HG03108 (cell line): ENCODE results near the gene ATG2B.
"Not testable (repeated sequence)": the region's sequence is repeated elsewhere in the genome, so short reads cannot be mapped to it uniquely, and the experiment has no call there.

ENCODE experiments used
- ATAC-seq: cut with Tn5 transposase; IDR thresholded peaks from one replicate; pipeline ENCODE4 v1.9.1; 2021; ENCODE audit warnings: moderate library complexity; ENCODE audit not compliant: unreplicated experiment

The ATG2B gene

GRCh38 chr14:96376093-96376492 lies 13.0 kb upstream of the ATG2B start:
- no peak for ATAC-seq

DNA sequence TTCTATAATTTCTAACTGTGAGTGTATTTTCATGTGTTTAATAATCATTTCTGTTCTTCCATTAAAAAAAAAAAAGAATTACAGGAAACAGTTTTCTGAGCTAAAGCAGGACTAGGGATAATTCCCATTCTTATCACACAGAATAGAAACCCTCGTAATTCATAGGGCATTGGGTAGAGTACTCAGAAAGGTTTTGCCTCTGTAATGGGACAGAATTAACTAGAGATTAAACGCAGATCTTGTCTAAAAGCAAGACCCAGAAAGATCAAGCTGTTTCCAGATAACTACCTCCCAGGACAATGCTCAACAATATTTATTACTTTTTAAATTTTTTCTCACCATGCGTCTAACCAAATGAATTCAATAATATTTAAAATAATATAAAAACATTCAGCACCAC lies 10.4 kb upstream of the ATG2B start:
- no peak for ATAC-seq

- no peak for ATAC-seq
Measured at GRCh38 chr14:96370528-96370927, 7.4 kb upstream of the ATG2B start.

GRCh38 chr14:96368534-96368933 lies 5.4 kb upstream of the ATG2B start:
- ATAC-seq = no peak

DNA sequence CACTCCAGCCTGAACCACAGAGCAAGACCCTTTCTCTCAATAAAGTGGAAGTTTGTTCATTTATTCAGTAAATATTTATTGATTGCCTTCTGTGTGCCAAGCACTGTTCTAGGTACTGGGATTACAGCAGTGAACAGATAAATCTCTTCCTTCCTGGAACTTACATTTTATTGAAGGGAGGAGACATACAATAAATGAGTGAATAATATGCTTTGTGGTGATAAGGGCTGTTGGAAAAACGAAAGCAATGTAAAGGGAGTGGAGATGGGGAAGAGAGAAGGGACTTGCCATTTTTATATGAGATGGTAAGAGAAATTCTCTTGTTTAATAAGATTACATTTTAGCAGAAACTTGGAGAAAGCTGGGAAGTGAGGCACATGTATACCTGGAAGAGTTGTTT lies 1.8 kb upstream of the ATG2B start:
- ATAC-seq = no peak

GRCh38 chr14:96363751-96364336 lies 703 bp upstream of the ATG2B start:
- ATAC-seq = peak; percentile 19

GRCh38 chr14:96362071-96362964 lies 823 bp downstream of the ATG2B start:
- ATAC-seq = peak; percentile 0

DNA sequence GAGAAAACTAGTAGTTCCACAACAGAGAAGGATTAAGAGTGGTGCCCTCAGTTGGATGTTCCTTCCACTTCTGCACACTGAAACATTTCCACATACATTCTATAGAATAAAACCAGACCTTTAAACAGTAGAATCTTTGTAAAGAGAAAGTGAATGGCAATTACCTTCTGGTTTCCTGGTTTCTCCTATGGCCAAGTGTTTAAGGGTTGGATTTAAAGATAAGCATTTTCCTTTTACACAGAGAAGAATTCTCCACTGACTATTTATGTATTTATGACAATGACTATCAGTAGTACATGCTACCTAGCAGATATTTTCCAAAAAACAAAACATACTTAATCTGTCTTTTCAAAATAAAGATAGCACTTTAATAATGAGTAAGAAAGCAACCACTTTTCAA lies 3.2 kb downstream of the ATG2B start:
- no peak for ATAC-seq

DNA sequence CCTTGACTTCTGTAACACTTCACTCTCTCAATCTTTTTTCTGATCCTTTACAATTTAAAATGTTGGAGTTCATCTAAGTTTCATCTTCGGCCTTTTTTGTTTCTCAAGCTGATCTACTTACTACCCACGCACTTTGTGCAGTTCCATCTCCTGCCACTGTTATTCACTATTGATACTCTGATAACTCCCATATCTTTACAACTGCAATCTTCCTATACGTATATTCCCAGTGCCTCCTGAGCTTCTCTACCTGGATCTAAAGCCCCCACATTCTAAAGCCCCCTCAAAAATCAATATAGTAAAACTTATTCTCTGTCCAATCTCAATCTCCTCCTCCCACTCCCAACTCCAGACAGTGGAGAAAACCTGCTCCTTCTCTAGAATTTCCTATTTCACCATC lies 5.9 kb downstream of the ATG2B start:
- ATAC-seq = no peak

DNA sequence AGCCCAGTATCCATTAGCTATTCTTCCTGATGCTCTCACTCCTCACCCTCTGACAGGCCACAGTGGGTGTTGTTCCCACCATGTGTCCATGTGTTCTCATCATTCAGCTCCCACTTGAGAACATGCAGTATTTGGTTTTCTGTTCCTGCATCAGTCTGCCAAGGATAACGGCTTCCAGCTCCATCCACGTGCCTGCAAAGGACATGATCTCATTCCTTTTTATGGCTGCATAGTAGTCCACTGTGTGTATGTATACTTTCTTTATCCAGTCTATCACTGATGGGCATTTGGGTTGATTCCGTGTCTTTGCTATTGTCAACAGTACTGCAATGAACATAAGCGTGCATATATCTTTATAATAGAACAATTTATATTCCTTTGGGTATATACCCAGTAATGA lies 8.9 kb downstream of the ATG2B start:
- ATAC-seq = no peak

DNA sequence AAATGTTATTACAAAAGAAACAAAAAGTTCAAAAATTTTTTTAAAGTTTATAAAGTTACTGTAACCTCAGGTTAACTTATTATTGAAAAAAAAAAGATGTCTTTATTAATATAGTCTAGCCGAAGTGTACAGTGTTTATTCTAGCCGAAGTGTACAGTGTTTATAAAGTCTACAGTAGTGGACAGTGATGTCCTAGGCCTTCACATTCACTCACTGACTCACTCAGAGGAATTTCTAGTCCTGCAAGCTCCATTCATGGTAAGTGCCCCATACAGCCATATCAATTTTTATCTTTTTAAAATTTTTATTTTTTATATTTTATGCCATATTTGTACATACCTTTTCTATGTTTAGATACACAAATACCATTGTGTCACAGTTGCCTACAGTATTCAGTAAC lies 10.4 kb downstream of the ATG2B start:
- no peak for ATAC-seq

- no peak for ATAC-seq
Measured at GRCh38 chr14:96351986-96352385, 11.2 kb downstream of the ATG2B start.

DNA sequence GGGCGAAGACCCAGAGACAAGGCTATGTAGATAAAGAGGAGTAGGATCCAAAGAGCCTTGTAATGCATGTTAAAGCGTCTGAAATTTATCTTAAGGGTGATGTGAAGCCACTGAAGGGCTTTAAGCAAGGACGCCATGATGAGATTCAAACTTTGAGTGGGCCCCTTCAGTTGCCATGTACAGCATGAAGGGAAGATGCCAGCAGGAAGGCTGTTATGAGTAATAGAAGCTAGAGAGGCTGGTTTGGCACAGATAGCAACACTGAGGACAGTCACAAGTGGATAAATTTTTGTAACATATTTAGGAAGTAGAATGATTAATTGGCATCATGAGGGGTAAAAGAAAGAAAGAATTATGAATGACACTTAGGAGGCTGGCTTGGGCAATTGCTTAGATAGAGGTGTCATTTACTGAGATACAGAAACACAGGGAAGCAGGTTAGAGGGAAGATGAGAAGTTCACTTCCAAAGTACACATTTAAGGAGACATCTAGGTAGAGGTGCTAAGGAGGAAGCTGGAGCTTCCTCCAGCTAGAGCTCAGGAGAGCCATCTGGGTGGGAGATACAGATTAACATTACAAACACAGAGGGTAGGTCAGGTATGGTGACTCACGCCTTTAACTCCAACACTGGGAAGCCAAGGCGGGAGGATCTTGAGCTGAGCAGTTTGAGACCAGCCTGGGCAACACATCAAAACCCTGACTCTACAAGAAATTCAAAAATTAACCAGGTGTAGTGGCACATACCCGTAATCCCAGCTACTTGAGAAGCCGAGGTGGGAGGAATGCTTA lies 13.7 kb downstream of the ATG2B start:
- no peak for ATAC-seq

- not testable (repeated sequence) for ATAC-seq
Measured at GRCh38 chr14:96347957-96348356, 15.2 kb downstream of the ATG2B start.

DNA sequence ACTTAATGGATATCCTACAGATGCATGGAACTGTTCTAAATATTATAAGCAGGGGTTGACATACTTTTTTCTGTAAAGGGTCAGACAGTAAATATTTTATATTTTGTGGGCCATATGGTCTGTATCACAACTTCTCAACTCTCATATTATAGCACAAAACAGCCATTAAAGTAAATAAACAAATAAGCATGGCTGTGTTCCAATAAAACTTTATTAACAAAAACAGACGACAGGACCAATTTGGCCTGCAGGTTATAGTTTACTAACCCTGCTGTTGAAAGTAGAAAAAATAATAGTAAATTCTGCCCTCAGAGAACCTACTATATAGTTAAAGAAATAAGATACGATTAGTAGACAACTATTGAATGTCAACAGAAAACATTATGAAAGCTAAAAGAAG lies 17.5 kb downstream of the ATG2B start:
- ATAC-seq = no peak

DNA sequence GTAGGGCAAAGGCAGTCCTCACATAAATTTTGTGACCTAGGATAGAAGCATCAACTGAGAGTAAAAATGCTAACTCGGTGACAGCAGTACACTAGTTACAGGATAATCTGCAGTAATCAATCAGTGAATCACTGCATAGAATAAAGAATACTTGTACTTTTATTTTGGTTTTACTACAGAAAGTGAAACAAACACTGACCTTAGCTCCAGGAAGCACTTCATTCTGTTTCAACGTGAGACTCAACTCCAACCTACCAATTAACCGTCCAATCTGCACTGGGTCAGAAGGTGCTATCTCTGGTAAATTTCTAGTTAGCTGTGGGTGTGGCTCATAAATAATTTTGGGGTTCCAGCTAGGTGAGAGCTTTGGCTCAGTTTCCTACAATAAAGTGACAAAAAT lies 21.8 kb downstream of the ATG2B start:
- no peak for ATAC-seq

- ATAC-seq = no peak
Measured at GRCh38 chr14:96338551-96338950, 24.6 kb downstream of the ATG2B start.

DNA sequence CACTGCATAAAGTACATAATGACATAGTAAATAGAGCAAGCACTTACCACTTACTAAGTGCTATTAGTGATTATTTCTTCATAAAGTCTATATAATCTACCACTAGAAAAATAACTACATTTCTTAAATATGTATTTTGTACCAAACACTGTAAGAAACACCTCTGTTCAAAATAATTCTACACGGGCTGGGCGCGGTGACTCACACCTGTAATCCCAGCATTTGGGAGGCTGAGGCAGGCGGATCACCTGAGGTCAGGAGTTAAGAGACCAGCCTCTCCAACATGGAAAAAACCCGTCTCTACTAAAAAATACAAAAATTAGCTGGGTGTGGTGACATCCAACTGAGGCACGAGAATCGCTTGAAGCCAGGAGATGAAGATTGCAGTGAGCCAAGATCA lies 38.9 kb downstream of the ATG2B start:
- ATAC-seq = no peak

DNA sequence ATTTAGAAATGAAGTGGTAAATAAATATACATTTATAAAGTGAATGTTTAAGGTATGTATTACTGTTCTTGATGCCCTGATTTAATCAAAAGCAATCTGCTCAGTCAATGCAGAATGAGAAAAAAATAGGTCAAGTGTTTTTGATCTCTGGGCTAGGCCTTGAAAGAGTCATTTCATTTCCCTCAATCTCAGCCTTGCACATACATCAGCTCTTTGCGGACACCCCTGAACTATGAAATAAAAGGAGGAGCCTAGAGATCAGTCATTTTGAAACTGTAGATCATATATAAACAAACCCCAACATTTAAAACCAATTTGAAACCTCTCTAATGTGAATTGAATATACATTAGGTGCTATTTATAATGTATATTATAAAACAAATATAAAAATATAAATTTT lies 42.5 kb downstream of the ATG2B start:
- no peak for ATAC-seq

- ATAC-seq = no peak
Measured at GRCh38 chr14:96318836-96319235, 44.3 kb downstream of the ATG2B start.

DNA sequence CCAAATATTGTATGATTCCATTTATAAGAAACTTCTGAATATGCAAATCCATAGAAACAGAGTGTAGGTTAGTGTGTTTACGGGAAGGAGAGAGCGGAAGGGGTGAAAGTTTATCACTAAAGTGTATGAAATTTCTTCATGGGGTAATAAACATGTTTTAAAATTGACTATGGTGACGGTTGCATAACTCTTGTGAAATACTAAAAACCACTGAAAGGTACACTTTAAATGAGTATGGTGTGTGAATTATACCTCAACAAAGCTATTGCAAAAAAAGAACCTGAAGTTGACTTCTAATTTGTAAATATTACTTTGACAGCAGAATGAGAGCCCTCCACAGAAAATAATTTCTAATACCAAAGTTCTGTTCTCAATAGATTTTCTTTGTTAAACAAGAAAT lies 47.1 kb downstream of the ATG2B start:
- ATAC-seq = no peak

GRCh38 chr14:96310906-96311305 lies 52.2 kb downstream of the ATG2B start:
- no peak for ATAC-seq
